ENCODE measurements around the gene SEC14L3. TPM values are rescaled to one million over a fixed set of nuclear protein-coding genes. Genes with fewer than 3 reads are reported as not detected.

SEC14L3 gene
- not detected for total RNA-seq
- long read RNA-seq, result 0 reads

DNA sequence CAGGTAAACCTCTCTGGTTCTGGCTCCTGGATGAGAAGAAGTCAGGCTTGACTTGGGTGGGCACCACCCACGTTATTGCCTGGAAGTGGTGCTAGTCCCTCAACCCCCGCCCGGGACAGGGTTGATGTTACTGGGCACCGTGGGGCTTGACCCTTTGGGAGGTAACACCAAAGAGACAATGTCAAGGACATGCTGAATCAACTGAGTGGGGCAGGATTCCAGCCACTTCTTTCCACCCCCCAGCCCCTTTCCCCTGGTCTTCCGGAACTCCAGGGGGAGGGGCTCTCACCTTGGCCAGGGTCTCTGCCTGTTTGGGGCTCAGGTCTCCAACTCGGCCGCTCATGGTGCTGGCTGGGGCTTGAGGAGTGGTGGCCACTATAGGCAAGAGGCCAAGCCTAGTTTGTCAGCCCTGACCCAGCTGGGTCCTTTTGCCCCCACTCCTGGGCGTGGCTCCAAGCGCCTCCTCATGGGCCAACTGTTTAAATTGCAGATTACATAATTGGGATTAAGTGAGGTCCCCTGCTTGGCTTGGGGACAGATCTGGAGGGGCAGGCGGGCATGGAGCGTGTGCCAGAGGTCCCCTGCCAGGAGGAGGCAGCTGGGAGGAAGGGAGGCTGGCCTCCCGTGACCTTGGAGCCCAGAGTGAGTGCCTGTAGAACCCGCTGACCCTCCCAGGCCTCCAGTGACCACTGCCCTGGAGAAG is at the start of gene SEC14L3:
Gene SEC14L3 (minus strand): TSS at position 402 of the 703 bp plus-strand sequence. CDS start 59 bp downstream, at position 343.
- no peak for DNase-seq (ENCODE audit: low spot score)

DNA sequence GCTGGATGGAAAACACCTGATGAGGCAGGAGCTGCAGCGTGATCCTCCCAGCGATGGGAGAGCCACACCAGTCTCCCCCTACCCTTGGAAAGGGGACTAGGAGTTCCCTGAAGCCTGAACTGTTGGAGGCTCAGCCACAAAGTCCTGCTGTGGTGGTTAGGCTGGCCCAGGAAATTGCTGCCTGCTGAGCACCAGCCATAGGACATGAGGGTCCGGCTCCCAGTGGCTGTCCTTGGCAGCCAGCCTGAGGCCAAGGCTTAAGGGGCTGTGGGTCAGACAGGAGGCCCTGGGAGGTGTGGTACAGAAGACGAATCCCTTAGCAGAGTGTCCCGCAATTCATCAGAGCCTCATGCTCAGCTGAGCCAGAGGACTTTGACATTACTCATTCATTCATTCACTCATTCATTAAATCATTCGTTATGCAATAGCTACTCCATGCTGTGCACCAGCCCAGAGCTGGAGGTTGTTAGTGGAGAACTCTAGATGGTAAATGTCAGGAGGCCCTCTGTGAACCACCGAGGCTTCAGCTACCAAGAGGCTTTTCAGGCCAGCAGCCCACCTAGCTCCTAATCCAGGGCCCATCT is 48.1 kb upstream of the SEC14L3 start:
- DNase-seq (ENCODE audit: low spot score), result no peak

DNA sequence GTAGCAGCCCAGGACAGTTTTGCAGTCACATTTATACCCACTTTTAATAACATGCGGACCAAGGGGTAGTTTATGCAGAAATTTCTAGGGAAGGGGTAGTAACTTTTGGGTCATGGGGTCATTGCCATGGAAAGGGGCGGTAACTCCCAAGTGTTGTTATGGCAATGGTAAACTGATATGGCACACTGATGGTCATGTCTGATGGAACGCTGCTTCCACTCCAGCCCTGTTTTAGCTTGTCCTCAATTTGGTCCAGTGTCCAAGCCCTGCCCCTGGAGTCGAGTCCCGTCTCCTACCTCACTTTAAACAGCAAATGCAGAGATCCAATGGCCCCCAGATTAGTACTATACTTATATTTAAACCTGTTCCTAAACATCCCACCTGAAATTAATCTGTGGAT is 44.9 kb upstream of the SEC14L3 start:
- no peak for DNase-seq (ENCODE audit: low spot score)

DNA sequence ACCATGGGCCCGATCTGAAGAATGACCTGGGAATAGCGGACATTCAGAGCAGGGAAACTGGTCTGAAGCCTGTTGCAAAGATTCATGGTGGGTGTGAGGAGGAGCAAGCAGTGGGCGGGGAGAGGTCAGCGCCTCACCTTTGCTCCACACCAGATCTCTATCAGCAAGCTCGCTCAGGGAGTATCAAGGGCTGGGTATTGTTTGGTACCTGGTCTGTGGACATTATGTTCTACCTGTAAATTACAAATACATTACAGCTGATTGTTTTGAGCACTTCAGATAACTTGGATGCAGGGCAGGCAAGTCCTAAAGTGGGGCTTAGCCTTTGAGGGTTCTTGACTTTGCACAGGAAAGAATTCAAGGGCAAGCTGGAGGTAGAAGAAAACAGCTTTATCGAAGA is 44.5 kb upstream of the SEC14L3 start:
- DNase-seq (ENCODE audit: low spot score), result no peak

DNA sequence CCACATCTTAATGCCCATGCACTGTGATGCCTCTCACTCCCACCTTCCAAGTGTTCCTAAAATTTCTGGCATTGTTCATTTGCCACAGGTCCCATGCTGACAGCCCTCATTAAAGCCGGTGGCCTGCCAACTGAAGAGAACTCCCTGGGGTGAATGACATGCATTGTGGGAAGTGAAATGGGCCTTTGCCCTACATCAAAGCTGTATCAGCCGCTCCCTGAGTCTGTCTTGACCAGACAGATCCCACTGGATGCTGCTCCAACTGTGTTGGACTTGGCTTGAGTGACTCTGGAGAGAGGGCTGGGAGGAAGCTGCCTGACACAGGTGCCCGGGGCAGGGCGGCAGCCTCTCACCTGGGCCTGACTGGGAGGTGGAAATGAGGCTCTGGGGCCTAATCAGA is 42.4 kb upstream of the SEC14L3 start:
- DNase-seq (ENCODE audit: low spot score), result no peak

DNA sequence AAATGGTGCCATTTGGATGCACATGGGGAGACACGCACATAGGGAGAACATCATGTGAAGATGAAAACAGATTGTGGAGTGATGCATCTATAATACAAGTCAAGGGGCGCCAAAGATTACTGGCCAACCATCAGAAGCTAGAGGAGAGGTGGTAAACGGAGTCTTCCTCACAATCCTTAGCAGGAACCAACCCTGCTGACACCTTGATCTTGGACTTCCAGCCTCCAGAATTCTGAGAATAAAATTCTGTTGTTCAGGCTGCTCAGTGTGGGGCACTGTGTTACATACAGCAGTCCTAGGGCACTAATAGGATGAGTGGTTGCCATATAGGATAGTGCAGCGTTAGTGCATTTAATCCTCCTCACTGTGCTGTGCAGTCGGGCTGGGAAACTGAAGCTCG is 41.6 kb upstream of the SEC14L3 start:
- DNase-seq (ENCODE audit: low spot score), result no peak

DNA sequence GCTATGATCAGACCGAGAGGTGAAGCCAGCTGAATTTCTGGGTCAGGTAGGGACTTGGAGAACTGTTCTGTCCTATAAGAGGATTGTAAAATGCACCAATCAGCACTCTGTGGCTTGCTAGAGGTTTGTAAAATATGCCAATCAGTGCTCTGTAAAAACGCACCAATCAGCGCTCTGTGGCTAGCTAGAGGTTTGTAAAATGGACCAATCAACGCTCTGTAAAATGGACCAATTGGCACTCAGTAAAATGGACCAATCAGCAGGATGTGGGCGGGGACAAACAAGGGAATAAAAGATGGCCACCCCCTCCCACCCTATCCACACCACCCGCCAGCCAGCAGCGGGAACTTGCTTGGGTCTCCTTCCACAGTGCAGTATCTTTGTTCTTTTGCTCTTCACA is 40.1 kb upstream of the SEC14L3 start:
- no peak for DNase-seq (ENCODE audit: low spot score)

DNA sequence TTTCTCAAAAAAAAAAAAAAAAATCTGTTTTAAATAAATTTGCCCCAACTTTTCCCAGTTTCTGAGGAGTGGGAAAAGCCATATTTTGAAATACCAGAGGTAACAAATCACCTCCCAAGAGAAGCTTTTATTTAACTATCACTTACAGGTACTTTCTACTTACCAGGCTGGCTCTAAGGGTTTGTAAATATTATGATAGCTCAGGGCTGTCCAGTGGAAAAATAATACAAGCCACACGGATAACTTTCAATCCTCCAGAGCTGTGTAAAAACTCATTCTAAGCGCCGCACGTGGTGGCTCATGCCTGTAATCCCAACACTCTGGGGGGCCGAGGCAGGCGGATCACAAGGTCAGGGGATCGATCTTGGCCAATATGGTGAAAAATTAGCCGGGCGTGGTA is 39.3 kb upstream of the SEC14L3 start:
- no peak for DNase-seq (ENCODE audit: low spot score)

DNA sequence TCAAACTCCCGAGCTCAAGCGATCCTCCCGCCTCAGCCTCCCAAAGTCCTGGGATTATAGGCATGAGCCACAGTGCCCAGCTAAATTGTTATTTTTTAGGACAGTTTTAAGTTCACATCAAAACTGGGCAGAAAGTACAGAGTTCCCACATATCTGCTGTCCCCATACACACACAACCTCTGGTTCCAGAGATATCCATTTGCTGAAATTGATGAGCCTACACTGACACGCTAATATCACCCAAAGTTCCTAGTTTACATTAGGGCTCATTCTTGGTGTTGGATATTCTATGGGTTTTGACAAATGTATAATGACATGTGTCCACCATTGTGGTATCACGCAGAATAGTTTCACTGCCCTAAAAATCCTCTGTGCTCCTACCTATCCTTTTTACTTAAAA is 36.4 kb upstream of the SEC14L3 start:
- no peak for DNase-seq (ENCODE audit: low spot score)

DNA sequence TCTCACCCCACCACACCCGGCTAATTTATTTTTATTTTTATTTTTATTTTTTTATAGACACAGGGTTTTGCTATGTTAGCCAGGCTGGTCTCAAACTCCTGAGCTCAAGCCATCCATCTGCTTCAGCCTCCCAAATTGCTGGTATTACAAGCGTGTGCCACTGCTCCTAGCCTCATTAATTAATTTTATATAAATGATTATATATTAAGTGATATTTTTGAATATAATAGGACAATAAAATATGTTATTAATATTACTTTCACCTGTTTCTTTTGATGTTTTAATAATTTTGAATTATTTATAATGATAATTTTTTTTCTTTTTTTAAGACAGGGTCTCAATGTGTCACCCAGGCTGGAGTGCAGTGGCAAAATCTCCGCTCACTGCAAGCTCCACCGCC is 35.9 kb upstream of the SEC14L3 start:
- no peak for DNase-seq (ENCODE audit: low spot score)

DNA sequence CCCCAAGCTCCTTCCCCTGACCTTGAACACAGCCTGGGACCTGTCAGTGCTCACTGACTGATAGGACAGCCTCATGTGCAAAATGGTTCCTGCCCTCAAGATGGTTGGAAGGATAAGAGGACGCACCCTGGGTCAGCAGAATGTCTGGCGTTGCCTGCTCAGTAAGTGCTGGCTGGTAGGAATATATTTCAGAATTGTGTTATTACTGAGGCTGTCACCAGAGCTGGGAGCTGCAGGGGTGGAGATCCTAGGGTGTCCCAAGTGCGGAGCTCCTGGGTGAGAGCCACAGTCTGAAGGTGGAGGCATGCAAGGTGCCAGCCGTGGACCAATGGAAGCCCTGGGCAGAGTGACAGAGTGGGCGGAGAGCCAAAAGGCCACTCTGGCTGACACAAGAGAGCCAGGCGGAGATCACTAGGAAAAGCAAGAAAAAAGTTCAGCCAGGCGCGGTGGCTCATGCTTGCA is 34.7 kb upstream of the SEC14L3 start:
- DNase-seq (ENCODE audit: low spot score), result no peak

DNA sequence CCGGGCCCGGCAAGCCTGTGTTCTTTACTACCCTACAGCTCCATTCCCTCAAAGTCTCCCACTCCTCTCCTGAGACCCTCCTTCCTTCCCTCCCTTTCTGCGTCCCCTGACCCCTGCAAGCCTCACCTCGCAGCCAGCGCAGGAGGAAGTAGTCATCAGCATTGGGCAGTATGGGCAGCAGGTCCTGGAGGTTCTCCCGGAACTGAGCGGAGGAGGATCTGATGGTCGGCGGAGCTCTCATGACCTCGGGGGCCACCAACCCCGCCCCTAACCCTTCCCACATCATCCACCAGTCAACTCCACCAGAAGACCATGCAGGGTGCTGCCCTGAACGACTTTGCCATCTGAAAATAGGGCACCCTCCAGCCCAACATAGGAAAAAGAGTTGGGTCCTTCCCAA is 31.7 kb upstream of the SEC14L3 start:
- no peak for DNase-seq (ENCODE audit: low spot score)

DNA sequence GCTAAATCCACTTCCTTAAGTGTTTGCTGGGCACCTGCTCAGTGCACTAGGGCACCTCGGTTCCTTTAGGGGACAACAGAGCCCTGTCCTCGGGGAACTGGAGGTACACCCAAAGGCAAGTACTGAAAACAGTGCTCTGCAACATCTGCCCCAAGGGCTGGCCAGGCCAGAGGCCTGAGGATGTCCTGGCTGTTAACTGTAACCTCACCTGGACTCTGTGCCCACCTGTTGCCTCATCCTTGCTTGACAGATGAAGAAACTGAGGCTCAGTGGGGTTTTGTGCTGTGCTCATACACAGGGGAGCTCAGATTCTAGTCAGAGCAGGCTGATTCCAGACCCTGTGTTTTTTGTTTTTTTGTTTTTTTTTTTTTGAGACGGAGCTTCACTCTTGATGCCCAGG is 31.1 kb upstream of the SEC14L3 start:
- DNase-seq (ENCODE audit: low spot score), result no peak

DNA sequence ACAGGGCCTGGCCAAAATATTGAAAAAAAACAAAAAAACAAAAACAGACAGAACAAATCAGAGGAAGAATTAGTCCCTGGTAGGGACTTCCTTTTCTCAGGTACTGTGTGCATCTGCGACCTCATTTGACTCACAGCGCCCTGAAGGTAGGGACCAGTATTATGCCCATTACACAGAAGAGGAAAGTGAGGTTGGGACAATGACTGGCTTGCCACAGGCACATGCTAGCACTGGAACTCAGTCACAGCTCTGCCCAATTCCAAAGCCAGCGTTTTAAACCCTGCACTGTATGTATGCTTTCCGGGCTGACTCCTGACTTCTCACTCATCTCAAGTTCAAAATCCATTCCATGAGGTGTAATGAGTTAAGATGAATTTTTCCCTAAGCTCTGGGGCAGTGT is 30.3 kb upstream of the SEC14L3 start:
- no peak for DNase-seq (ENCODE audit: low spot score)

DNA sequence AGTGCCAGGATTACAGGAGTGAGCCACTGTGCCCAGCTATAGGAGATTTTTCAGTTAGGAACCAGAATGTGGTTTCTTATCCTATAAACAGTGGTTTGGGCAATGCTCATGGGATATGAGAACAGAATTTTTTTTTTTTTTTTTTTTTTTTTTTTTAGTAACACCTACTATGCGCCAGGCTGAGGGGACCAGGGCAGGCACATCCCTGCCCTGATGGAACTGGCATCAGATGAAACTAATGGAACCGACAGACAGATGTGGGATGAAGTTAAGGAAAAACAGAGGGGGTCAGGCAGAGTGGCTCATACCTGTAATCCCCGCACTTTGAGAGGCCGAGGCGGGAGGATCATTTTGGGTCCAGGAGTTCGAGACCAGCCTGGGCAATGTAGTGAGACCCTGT is 28.8 kb upstream of the SEC14L3 start:
- DNase-seq (ENCODE audit: low spot score), result no peak

DNA sequence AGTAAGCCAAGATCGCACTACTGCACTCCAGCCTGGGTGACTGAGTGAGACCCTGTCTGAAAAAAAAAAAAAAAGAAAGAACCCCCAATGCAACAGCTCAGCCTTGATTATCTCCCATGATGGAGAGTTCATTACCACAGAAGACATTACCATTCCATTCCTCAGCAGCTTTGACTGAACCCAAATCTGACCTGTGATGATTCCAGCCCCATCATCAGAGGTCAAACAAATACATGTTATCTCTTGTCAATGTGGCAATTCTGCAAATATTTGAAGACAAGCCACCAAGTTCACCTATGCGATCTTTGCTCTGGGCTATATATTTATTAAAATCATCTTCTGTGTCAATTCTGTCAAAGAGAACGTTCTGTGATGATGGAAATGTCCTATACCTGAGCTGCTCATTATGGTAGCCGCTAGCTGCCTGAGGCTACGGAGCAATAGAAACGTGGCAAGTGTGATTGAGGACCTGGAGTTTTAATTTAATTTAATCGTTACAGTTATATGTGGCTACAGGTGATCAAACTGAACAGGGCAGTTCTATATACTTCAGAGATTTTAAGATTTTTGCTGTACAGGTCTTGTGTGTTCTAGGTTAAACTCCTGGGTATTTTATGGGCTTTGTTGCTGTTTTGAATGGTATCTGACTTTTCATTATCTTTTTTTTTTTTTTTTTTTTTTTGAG is 25.8 kb upstream of the SEC14L3 start:
- no peak for DNase-seq (ENCODE audit: low spot score)

DNA sequence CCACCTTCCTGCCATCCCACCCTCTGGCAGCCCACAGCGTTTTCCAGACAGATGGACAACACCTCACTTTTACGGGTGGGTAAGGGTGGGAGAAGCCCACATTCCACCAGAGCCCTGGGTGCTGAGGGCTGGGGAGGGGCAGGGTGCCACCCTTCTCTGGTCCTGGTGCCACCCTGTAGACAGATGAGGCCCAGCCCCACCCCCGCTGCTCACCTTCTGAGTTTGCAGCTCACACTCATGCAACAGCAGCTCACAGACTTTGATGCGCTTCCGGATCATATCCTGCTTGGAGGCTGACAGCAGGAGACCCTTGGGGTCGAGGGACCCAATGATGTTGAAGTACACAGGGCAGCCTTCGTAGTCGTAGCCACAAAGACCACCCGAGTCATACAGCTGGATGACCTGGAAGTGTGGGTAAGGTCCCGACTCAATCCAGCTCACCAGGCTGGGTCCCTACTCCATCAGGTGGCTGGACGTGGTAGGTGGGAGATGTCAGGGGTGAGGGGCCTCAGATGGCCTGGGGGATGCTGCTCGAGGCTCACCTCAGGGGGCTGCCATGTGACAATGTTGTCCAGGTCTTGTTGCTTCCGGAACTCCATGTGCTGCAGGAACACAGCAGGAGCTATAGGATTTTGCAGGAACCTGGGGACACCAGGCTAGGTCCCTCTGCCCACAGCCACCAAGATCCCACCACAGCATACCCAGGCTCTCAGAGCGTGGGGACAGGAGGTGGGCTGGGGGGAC is 23.4 kb upstream of the SEC14L3 start:
- no peak for DNase-seq (ENCODE audit: low spot score)

DNA sequence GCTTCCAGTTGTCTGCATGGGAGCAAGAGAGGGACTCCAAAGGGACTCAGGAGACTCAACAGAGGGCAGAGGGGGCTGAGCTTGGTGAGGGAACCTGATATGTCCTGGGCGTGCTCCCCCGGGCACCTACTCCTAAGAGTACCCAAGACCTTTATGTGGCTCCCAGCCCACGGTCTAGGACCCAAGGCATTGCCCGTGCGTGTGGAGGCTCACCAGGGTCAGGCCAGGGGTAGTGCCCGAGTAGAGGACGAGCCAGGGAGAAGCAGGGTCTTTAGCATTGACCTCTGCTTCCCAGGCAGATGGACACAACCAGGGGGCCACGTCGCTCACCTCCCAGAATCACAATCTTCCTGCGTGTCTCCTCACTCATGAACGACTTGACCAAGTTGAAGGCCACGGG is 20.3 kb upstream of the SEC14L3 start:
- DNase-seq (ENCODE audit: low spot score), result no peak

DNA sequence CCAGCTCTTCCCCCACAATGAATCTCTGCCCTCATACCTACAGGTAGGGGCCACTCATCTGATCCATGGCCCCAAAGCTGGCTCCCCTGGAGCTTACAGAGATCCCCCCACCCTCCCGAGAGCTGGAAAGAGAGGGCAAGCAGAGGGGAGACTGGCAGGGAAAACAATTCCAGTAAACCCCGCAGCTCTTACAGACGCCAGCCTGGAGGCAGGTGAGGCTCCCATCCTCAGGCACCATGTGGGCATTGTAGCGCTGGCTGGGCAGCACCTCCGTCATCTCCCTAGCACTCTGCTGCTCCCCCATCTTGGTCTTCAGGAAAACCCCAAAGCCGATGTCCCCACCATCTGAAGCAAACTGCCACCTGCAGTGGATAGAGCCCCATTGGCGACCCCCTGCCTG is 19.6 kb upstream of the SEC14L3 start:
- DNase-seq (ENCODE audit: low spot score), result no peak

DNA sequence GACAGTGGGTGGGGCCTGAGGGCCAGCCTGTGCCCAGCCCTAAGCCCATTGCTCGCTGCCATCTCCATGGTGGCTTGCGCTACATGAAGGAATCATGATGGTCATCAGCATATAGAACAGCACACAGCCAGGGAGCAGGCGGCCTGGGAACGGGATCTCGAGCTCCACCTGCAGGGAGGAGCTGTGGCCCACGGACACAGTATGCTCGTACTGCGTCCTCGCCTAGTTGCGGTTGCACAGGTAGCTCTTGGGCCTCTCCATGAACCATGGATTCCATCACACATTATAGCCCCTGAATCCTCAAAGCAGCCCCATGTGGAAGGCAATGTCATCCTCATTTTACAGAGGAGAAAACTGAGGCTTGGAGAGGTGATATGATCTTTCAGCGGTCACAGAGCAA is 18.6 kb upstream of the SEC14L3 start:
- DNase-seq (ENCODE audit: low spot score), result no peak

DNA sequence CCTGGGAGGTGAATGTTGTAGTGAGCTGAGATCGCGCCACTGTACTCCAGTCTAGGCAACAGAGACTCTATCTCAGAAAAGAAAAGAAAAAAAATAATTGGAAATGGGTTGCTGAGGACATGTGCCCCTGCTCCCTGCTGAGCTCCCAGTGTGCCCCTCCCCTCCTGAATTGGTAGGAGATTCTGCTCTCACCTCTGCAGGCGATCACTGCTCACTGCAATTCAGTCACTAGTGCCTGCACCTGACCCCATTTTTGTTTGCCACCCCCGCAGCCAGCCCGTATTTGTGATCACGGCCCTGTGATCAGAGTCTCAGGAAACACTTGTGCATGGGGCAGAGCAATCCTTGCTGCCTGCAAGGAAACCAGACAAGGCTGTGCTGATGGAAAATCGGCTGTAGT is 16.3 kb upstream of the SEC14L3 start:
- DNase-seq (ENCODE audit: low spot score), result no peak

DNA sequence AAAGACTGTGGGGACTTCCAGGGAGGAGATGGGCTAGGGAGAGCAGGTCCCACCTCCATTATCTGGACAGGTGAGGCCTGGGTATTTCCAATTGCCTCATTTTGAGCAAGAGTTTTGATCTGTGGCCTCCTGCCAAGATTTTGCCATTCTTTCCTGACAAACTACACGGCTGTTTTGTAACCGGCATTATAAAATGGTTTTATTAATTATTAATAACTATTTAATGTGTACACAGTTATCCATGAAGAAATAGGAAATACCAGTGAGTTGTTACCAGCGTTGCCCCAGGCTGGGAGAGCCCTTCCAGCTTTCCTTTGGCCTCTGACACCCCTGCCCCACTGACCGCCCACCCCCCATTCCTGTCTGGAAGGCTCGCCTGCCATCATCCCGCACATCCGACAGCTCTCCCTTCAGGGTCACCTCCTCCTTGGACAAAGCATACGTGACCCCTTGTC is 14.9 kb upstream of the SEC14L3 start:
- no peak for DNase-seq (ENCODE audit: low spot score)
